Hair follicular keratinocyte (primary cell): ENCODE data around the gene MTERF4. TPM values are rescaled to one million over a fixed set of nuclear protein-coding genes. Genes with fewer than 3 reads are reported as not detected.

Experiments
- total RNA-seq: library from RNA; depleted of rRNA; stranded (reverse); fragments of >200 nt; gene quantifications from 2 replicates; pipeline ENCODE4 v1.2.3, GENCODE V29; 2015

MTERF4 gene, protein sequence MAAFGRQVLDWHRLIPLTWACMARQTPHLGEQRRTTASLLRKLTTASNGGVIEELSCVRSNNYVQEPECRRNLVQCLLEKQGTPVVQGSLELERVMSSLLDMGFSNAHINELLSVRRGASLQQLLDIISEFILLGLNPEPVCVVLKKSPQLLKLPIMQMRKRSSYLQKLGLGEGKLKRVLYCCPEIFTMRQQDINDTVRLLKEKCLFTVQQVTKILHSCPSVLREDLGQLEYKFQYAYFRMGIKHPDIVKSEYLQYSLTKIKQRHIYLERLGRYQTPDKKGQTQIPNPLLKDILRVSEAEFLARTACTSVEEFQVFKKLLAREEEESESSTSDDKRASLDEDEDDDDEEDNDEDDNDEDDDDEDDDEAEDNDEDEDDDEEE
- 18.5 and 22.3 TPM in 2 replicates for total RNA-seq

GRCh38 chr2:241102239-241102803 is at the start of gene MTERF4:
MTERF4 (minus strand) TSS chr2:241102287; CDS start chr2:241102273, 14 bp downstream.

GRCh38 chr2:241149925-241150659 is 48.0 kb upstream of the MTERF4 start, which contains the start of gene PPP1R7:
PPP1R7 (plus strand) TSS chr2:241150467; CDS start chr2:241150496, 29 bp downstream.

DNA sequence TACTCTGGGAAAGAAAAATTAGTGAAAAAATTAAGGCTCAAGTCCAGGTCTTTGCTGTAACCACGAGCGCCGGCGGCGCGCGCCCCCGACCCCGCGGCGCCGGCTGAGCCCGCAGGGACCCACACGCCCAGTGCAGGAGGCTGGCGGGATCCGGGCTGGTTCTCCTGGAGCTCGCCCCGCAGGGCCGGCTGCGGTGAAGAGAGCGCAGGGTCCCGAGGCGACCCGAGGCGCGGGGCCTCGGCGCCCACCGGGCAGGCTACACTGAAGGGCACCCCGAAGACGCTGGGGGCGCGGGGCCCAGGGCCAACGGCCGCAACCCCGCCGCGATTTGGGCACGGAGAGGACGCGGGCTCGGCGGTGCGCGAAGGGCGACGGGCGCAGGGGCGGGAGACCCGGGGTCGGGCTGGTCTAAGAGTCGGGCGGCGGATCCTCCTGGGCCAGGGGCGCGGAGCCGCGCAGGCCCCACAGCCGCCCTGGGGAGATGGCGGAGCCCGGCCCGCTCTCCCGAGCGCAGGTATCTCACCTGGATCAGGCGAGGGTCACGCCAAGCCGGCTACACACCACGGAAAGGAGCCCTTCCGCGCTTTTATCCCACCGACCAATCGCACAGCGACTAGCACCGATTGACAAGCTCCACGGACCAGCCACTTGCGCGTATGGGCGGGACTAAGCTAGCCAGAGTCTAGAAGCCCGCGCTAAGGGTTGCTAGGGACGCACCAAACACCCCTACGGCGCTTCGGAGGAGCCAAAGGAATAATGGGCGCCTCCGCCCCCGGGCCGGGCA is 47.0 kb upstream of the MTERF4 start, which contains the start of gene PASK:
TSS of gene PASK (minus strand) at position 582 of the 784 bp plus-strand sequence. CDS start 6,440 bp downstream, outside the sequence.

Other genes with a start within 250 kb of the MTERF4 start
- gene AGXT, start 233.5 kb downstream of the MTERF4 start, total RNA-seq: not detected in 2 replicates
- gene MAB21L4, start 206.1 kb downstream of the MTERF4 start, total RNA-seq: 0.11 TPM in 1 of 2 replicates, not detected in the other
- not detected in 2 replicates for gene CROCC2, start 196.0 kb downstream of the MTERF4 start, total RNA-seq
- gene SNED1, start 103.7 kb downstream of the MTERF4 start, total RNA-seq: 0.08 and 1.2 TPM in 2 replicates
- gene PASK, start 47.2 kb upstream of the MTERF4 start, total RNA-seq: 2.1 and 6.1 TPM in 2 replicates
- 79.2 and 79.8 TPM in 2 replicates for gene PPP1R7, start 48.2 kb upstream of the MTERF4 start, total RNA-seq
- 0.16 and 0.23 TPM in 2 replicates for gene ANO7, start 86.4 kb upstream of the MTERF4 start, total RNA-seq
- gene HDLBP, start 213.4 kb upstream of the MTERF4 start, total RNA-seq: 341 and 617 TPM in 2 replicates
- gene SEPTIN2, start 213.6 kb upstream of the MTERF4 start, total RNA-seq: 204 and 221 TPM in 2 replicates